ENCODE results near the gene ICOS. TPM values are rescaled to one million over a fixed set of nuclear protein-coding genes. Genes with fewer than 3 reads are reported as not detected.
"Not testable (repeated sequence)": the region's sequence is repeated elsewhere in the genome, so short reads cannot be mapped to it uniquely, and the experiment has no call there.

Gene ICOS
- polyA plus RNA-seq, 4 donors, result 0.22 TPM; not detected in 3

GRCh38 chr2:203916756-203917155, 19.8 kb upstream of the ICOS start:
- no peak for DNase-seq (ENCODE audit: low read depth in 4 of 4, low spot score in 3 of 4)

- DNase-seq (ENCODE audit: low read depth in 4 of 4, low spot score in 3 of 4), result peak in 1 of 4 donors; percentile 24
Measured at GRCh38 chr2:203918264-203918663, 18.3 kb upstream of the ICOS start.

- no peak for DNase-seq (ENCODE audit: low read depth in 4 of 4, low spot score in 3 of 4)
Measured at GRCh38 chr2:203918839-203919238, 17.7 kb upstream of the ICOS start.

- DNase-seq (ENCODE audit: low read depth in 4 of 4, low spot score in 3 of 4), result no peak
Measured at GRCh38 chr2:203925512-203926158, 10.9 kb upstream of the ICOS start.

GRCh38 chr2:203928849-203929248, 7.7 kb upstream of the ICOS start:
- DNase-seq (ENCODE audit: low read depth in 4 of 4, low spot score in 3 of 4), result no peak

GRCh38 chr2:203931262-203931661, 5.3 kb upstream of the ICOS start:
- DNase-seq (ENCODE audit: low read depth in 4 of 4, low spot score in 3 of 4), result not testable (repeated sequence)

- DNase-seq (ENCODE audit: low read depth in 4 of 4, low spot score in 3 of 4), result no peak
Measured at GRCh38 chr2:203934041-203934492, 2.5 kb upstream of the ICOS start.

- no peak for DNase-seq (ENCODE audit: low read depth in 4 of 4, low spot score in 3 of 4)
Measured at GRCh38 chr2:203934711-203935438, 1.7 kb upstream of the ICOS start.

- no peak for DNase-seq (ENCODE audit: low read depth in 4 of 4, low spot score in 3 of 4)
Measured at GRCh38 chr2:203935568-203935967, 995 bp upstream of the ICOS start.

GRCh38 chr2:203936949-203937348, 386 bp downstream of the ICOS start:
- no peak for DNase-seq (ENCODE audit: low read depth in 4 of 4, low spot score in 3 of 4)

- no peak for DNase-seq (ENCODE audit: low read depth in 4 of 4, low spot score in 3 of 4)
Measured at GRCh38 chr2:203937788-203938187, 1.2 kb downstream of the ICOS start.

- no peak for DNase-seq (ENCODE audit: low read depth in 4 of 4, low spot score in 3 of 4)
Measured at GRCh38 chr2:203940039-203940438, 3.5 kb downstream of the ICOS start.

GRCh38 chr2:203943493-203944382, 7.2 kb downstream of the ICOS start:
- DNase-seq (ENCODE audit: low read depth in 4 of 4, low spot score in 3 of 4), result not testable (repeated sequence)

- DNase-seq (ENCODE audit: low read depth in 4 of 4, low spot score in 3 of 4), result no peak
Measured at GRCh38 chr2:203948733-203949132, 12.2 kb downstream of the ICOS start.

- no peak for DNase-seq (ENCODE audit: low read depth in 4 of 4, low spot score in 3 of 4)
Measured at GRCh38 chr2:203949228-203949627, 12.7 kb downstream of the ICOS start.

- no peak for DNase-seq (ENCODE audit: low read depth in 4 of 4, low spot score in 3 of 4)
Measured at GRCh38 chr2:203951366-203951902, 14.9 kb downstream of the ICOS start.

GRCh38 chr2:203959265-203959664, 22.7 kb downstream of the ICOS start:
- no peak for DNase-seq (ENCODE audit: low read depth in 4 of 4, low spot score in 3 of 4)

- DNase-seq (ENCODE audit: low read depth in 4 of 4, low spot score in 3 of 4), result no peak
Measured at GRCh38 chr2:203959672-203960071, 23.1 kb downstream of the ICOS start.

- no peak for DNase-seq (ENCODE audit: low read depth in 4 of 4, low spot score in 3 of 4)
Measured at GRCh38 chr2:203960811-203961210, 24.2 kb downstream of the ICOS start.

GRCh38 chr2:203965190-203965589, 28.6 kb downstream of the ICOS start:
- not testable (repeated sequence) for DNase-seq (ENCODE audit: low read depth in 4 of 4, low spot score in 3 of 4)

- no peak for DNase-seq (ENCODE audit: low read depth in 4 of 4, low spot score in 3 of 4)
Measured at GRCh38 chr2:203971251-203971650, 34.7 kb downstream of the ICOS start.

Measured in left renal pelvis (tissue), 4 donors.